Fibroblast of mammary gland (primary cell): ENCODE results near the gene VAX1.
A peak's percentile ranks its signal among the peaks of the same experiment; 100 is the strongest.

Experiments used
- DNase-seq: peaks from one replicate; pipeline ENCODE4 v3.0.0-alpha.2; 2010; ENCODE audit warnings: low read depth
- H3K4me3 ChIP-seq: 2 replicates; pipeline ENCODE4 v1.5.1; 2011; ENCODE audit warnings: low read depth, mild to moderate bottlenecking, low read length, moderate library complexity; ENCODE audit not compliant: control insufficient read depth
- TF ChIP-seq, protein P1 (sequence below): conservative IDR thresholded peaks from 2 replicates; pipeline ENCODE4 v1.5.1; 2011; ENCODE audit warnings: low read depth, low read length, inconsistent platforms; ENCODE audit not compliant: control insufficient read depth, insufficient read depth

VAX1 gene

DNA sequence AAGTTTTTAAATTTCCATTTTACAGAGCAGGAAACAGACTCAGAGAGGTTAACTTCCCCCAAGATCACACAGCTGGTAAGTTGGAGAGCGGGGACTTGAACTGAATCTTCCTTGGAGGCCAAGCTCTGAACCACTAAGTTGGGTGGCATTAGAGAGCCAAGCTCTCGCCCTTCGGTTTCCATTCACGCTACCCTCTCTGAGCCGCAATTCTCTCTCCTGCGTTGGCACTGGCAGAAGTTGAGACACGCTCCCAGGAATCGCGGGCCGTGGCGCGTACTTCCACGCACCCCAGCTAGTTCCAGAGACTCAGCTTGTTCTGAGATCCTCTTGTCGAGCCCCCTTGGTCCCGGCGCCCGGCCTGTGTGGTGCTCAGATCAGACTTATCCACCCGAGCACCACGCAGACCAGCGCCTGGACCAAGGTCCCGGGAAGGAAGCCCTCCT is 29.3 kb upstream of the VAX1 start:
- no peak overlapping the region for H3K4me3 ChIP-seq

DNA sequence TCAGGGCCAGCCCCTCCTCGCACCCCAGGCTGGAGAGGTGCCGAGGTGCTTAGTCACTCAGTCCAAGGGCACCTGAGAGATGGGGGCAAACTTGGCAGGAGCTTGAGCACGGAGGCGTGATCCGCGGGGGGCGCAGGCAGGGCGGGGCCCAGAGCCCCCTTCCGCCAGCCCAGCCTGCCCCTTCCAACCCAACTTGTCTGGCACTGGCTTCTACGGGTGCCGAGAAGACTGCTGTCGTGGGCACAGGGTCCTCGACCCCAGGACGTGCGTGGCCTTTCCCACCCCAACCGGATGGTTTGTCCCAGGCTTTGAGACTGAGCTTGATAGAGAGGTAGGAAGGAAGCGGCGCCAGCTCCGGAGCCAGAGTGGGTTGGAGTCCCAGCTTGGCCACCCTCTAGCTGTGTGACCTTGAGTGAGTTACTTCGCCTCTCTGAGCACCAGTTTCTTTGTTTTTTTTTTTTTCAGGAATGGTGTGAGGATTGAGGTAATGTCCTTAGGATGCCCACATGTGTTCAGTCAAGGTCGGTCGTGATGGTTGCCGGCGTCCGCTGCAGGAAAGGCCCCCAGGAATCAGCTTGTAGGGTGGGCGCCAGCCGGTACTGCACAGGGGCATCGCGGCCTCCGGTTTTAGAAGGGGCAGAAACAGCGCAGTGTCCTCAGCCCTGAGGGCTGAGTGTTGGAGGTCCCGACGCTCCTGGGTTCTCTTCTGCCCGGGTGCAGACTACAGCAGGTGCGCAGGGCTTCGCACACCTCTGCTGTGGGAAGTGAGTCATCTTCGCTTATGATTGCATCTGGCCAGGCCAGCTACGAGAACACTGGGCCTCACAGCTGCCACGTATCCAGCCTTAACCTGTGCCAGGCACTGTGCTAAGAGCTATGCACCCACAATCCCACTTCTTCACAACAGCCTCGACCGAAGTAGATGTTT is 28.6 kb upstream of the VAX1 start:
- DNase-seq = no peak
- no peak overlapping the region for H3K4me3 ChIP-seq
- TF ChIP-seq, protein P1, sequence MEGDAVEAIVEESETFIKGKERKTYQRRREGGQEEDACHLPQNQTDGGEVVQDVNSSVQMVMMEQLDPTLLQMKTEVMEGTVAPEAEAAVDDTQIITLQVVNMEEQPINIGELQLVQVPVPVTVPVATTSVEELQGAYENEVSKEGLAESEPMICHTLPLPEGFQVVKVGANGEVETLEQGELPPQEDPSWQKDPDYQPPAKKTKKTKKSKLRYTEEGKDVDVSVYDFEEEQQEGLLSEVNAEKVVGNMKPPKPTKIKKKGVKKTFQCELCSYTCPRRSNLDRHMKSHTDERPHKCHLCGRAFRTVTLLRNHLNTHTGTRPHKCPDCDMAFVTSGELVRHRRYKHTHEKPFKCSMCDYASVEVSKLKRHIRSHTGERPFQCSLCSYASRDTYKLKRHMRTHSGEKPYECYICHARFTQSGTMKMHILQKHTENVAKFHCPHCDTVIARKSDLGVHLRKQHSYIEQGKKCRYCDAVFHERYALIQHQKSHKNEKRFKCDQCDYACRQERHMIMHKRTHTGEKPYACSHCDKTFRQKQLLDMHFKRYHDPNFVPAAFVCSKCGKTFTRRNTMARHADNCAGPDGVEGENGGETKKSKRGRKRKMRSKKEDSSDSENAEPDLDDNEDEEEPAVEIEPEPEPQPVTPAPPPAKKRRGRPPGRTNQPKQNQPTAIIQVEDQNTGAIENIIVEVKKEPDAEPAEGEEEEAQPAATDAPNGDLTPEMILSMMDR = no peak

More for the DNA sequence above, 29.3 kb upstream of the VAX1 start:
- no peak for DNase-seq
- TF ChIP-seq, protein P1 = no peak

DNA sequence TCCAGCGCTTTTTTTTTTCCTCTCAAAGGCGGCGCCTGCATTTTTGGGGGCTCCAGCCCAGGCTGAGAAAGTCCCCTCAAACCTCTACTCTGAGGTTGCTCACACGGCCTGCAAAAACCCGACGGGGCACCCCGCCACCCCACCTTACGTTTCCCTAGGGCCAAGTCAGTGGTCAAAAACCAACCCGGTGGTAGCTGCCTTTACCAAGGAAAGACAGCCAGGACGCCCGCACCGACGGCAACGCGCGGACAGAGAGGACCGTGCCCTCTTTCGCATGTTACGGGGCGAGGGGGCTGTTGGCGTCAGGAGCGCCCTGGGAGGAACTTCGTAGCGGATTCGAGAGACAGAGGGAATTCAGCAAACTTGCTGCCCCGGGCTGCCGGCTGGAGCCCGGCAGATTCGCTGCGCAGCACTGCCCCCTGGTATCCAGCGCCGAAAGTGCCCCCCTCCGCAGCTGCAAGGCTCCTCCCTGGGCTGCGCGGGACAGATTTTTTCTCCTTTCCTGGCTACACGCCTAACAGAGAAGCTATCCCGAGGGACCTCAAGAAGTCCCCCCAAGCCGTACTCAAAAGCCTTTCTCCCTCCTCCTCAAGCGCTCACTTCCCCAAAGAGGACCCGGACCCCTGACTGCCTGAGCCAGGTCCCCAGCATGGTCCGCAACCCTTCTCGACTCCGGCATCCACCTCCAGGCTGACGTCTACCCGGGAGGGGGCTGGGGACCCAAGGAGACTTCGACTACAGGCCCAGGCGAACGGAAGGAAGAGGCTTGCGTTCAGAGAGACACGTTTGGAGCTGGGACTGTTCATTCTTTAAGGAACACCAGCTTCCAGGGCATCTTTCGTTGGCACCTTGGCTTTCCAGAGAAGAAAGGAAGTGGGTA is 27.7 kb upstream of the VAX1 start:
- TF ChIP-seq, protein P1 = peak; percentile 62
- peak; percentile 49 for DNase-seq
- no peak overlapping the region for H3K4me3 ChIP-seq

DNA sequence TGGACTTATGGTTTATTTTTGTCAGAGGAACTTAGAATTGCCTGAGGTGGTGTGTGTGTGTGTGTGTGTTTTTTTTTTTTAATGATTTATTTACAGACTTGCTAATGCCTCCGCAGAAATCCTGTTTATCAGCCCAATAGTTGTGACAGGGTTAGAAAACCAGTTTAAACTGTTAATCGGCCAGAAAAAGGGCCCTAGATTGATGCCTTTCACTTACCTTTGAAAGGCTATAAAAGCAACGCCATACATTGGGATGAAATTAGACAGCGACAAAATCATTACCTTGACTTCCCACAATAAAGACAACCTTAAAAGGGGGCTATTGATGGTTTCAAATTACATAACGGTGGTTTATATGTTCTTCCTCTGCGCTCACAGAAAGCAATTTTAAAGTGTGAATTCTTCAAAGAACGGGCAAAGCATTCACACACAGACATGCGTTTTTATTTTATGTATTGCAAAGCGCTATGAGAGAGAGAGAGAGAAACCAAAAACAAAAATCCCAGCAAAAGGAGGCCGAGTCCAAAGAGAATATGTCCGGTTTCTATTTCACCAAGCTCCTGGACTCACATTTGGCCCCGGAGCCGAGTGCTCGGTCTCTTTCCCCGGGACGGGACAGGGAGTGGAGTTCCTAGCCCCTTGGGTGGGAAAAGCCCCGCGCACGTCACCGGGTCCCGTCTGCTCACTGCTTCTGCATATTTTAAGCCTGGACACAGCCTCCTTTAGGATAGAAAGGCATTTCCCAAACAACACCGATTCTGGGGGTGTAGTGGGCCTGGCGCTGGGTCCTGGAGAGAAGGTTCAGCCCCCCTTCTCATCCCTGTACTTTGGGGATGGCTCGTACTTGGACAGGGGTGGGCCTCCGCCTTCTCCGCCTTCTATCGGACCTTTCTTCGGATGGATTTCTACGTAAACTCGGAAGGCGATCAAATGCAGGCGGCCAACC is 26.8 kb upstream of the VAX1 start:
- no peak for DNase-seq
- no peak overlapping the region for H3K4me3 ChIP-seq
- TF ChIP-seq, protein P1 = no peak

DNA sequence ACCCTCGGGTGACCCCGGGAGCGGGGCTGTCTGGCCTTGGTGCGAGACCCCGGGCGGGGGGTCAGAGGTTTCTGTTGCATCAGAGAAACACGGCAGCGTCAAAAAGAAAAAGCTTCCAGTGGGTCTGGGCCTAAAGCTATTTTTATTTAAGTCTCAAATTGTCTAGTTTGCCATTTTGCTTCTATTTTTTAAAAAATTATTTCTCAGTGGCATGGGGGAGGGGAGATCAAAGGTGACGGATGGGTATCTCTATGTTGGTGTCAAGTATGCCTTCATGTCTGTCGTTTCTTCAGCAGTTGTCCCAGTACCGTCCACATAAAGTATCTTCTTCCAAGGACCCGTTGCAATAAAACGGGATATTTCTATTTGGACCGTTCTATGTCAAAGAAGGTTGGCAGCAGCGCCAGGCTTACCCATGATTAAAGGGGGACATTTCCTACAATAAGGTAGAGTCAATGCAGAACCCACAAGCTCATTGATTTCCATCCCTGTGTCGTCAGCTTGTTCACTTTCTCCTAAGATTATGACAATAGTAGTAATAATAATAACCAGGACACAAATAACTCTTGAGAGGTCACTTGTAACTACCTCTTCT is 26.0 kb upstream of the VAX1 start:
- TF ChIP-seq, protein P1 = no peak
- no peak for DNase-seq
- no peak overlapping the region for H3K4me3 ChIP-seq
